KOPT-K1 (cell line): ENCODE measurements around the gene MAP3K14.
"Not testable (repeated sequence)": the region's sequence is repeated elsewhere in the genome, so short reads cannot be mapped to it uniquely, and the experiment has no call there.

Experiments used
- H3K27ac ChIP-seq: fragments of 200-600 bp; sonication (generic); 2 replicates; pipeline ENCODE4 v1.5.1; 2016; ENCODE audit warnings: antibody characterized with exemption, mild to moderate bottlenecking, low read depth, low read length; ENCODE audit not compliant: poor library complexity, severe bottlenecking
- H3K36me3 ChIP-seq: fragments of 200-600 bp; sonication (generic); 2 replicates; pipeline ENCODE4 v1.5.1; 2017; ENCODE audit warnings: antibody characterized with exemption, mild to moderate bottlenecking, low read length, moderate library complexity; ENCODE audit not compliant: insufficient read depth
- H3K9me3 ChIP-seq: fragments of 200-600 bp; sonication (generic); 2 replicates; pipeline ENCODE4 v1.5.1; 2017; ENCODE audit warnings: antibody characterized with exemption, low read length, mild to moderate bottlenecking; ENCODE audit not compliant: insufficient read depth, poor library complexity, severe bottlenecking

MAP3K14 gene

DNA sequence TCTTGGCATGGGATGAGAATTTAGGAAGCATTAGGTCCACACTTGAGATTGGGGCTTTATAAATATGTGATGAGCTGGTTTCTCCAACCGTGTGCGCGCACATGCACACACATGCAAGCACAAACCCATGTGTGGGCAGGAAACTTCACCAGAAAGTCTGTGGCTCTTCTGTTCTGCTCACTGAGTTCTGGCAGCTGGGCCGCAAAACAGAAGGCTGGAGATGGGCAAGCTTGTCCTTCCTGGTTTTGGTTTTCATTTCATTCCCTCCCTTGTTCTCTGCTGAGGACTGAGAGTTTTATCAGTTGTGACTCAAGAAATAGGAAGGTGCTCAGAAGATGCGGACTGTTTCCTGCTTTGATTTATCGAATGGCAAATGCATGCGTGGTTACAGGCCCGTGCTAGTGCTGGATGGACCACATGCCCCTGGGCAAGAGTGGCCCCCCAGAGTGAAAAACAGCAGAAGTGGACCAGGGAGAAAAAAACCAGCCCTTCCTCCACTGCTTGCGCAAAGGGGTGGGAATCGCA lies 14.1 kb downstream of the MAP3K14 start:
- Histone ChIP-seq H3K9me3 (no peaks in the 10 kb centered on the region), H3K36me3 (peaks cover 32% of the 10 kb centered on the region), H3K27ac (peak overlapping the region; percentile 41)

DNA sequence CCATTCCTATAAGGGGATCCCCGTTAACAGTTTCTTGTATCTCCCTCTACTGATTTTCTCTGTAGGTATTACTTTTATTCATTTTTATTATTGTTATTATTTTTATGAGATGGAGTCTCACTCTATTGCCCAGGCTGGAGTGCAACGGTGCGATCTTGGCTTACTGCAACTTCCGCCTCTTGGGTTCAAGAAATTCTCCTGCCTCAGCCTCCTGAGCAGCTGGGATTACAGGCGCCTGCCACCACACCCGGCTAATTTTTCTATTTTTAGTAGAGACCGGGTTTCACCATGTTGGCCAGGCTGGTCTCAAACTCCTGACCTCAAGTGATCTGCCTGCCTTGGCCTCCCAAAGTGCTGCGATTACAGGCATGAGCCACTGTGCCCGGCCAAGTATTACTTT lies 14.6 kb downstream of the MAP3K14 start:
- Histone ChIP-seq H3K27ac (peak overlapping the region; percentile 41), H3K36me3 (peaks cover 28% of the 10 kb centered on the region)
- H3K9me3 ChIP-seq = not testable (repeated sequence)

DNA sequence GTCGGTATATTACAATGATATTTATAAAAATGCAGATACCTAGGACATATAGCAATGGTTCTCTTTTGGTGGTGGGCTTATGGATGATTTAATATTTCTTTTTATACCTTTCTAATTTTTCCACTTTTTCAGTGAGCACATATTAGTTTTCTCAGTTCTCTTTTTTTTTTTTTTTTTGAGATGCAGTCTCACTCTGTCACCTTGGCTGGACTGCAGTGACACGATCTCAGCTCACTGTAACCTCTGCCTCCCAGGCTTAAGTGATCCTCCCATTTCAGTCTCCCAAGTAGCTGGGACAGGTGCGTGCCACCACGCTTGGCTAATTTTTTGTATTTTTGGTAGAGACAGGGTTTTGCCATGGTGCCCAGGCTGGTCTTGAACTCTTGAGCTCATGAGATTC lies 15.1 kb downstream of the MAP3K14 start:
- Histone ChIP-seq H3K36me3 (peaks cover 28% of the 10 kb centered on the region), H3K27ac (no peak overlapping the region), H3K9me3 (no peaks in the 10 kb centered on the region)

DNA sequence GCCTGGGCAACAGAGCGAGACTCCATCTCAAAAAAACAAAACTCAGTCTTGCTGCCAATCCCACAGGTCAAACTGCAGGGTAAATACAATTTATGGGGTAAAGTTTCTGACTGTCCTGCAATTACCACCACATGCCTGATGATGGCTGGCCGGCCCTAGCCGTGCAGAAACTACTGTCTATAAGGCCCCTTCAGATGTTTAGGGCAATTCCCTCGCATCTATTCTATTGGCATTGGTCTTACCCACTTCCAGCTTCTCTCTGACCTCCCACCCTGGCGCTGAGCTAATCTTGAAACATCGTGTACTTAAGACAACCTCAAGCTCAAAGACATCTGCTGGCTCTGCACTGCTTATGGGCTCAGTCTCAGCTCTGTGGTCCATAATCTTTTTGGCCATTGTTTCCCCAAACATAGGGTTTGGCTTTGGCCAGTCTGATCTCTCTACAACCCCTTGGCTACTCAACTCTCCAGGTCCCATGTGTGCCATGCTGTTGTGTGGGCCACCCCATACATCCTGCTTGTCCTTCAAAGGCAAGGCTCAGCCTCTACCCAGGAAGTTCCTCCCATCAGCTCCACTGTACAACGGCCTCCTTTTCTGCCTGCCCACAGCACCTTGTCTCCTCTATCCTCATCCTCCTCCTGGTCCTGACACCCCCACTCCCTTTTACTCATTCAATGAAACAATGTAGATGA lies 16.6 kb downstream of the MAP3K14 start:
- H3K27ac ChIP-seq = no peak overlapping the region
- no peaks in the 10 kb centered on the region for H3K9me3 ChIP-seq
- H3K36me3 ChIP-seq = peaks cover 23% of the 10 kb centered on the region

DNA sequence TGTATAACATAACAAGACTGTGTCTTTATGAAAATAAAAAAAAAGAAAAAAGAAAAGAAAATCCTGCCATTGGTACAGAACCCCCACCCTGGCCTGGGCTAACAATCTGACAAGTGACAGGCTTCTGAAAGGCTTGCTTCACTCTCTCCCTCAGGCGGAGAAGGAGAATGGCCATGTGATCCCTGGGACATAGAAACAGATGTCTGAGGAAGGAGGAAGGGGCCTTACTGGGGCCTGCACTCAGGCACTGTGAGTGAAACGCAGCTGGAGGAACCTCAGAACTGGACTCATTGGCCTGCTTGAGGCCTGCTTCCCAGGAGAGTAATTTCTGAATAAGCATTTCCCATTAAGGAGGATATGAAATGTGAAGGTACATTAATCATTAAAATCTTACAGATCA lies 17.5 kb downstream of the MAP3K14 start:
- H3K9me3 ChIP-seq = no peaks in the 10 kb centered on the region
- H3K36me3 ChIP-seq = peaks cover 22% of the 10 kb centered on the region
- no peak overlapping the region for H3K27ac ChIP-seq

DNA sequence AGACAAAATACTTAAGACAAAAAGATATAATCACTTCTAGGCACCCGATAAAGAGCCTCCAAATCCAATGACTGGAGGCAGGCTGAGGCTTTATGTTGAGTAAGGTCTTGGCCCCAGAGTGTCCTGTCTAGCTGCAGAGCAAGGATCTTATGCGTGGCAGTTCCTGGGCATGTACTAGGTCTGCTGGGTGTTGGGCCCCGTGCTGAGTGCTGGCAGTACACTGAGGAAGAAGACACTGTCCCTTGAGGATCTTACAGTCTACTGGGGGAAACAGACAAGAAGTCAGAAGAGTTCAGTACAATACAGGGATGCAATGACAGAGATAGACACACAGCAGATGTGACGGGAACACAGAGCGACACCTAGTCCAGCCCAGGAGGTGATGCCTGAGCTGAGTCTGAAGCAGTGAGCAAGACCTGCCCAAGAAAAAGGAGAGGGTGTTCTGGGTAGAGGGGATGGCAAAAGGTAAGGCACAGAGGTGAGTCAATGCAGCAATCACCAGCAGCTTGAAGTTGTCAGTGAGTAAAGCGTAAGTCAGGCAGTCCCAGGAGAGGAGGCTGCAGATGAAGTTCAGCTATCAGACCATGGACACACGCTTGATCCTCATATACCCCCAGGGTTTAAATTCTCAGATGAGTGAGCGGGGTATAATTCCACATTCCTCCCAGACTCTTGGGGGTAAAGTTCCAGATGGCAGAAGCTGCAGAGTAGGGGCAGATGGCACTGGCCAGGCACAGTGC lies 18.1 kb downstream of the MAP3K14 start:
- peaks cover 22% of the 10 kb centered on the region for H3K36me3 ChIP-seq
- H3K27ac ChIP-seq = no peak overlapping the region
- H3K9me3 ChIP-seq = no peaks in the 10 kb centered on the region

DNA sequence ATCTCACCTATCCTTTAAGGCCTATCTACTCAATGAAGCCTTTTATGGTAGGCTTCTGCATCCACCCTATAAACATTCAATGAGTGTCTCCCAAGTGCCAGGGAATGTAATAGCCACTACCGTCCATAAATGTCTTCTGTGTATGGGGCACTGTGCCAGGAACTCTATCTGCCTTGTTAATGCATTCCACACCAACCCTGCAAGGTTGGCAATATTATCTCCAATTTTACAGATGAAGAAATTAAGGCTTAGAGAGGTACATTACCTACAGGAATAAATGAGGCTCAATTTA lies 20.0 kb downstream of the MAP3K14 start:
- Histone ChIP-seq H3K27ac (no peak overlapping the region), H3K36me3 (peaks cover 36% of the 10 kb centered on the region)

DNA sequence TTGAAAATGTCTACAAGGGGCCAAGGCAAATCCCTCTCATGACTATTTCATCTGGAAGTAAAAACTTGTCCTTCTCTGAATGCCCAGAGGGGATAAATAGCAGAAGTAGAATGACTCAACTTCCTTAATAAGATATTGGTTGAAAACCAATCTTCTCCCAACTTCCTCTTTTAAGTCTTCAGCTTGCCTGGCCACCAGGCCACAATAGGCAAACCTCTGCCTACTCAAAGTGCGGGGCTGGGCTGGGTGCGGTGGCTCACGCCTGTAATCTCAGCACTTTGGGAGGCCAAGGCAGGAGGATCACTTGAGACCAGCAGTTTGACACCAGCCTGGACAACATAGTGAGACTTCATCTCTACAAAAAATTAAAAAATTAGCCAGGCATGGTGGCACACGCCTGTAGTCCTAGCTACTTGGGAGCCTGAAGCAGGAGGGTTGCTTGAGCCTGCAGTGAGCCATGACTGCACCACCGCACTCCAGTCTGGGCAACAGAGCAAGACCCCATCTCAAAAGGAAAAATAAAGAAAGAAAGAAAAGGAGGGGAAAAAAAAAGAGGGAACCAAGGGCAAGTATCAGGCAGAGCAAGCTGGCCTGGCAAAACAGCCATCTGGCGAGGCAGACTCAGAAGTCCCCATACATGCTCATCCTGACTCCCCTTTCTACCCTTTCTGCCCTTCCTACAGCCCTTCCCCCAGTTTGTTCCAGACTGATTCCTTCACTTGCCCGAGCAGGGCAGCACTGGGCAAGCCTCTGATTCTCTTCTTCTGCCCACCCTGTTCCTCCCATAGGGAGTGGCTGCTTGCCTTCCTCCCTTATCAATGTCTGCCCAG lies 20.6 kb downstream of the MAP3K14 start:
- Histone ChIP-seq H3K27ac (no peak overlapping the region), H3K9me3 (no peaks in the 10 kb centered on the region)

More for the DNA sequence above, 20.0 kb downstream of the MAP3K14 start:
- H3K9me3 ChIP-seq = no peaks in the 10 kb centered on the region

DNA sequence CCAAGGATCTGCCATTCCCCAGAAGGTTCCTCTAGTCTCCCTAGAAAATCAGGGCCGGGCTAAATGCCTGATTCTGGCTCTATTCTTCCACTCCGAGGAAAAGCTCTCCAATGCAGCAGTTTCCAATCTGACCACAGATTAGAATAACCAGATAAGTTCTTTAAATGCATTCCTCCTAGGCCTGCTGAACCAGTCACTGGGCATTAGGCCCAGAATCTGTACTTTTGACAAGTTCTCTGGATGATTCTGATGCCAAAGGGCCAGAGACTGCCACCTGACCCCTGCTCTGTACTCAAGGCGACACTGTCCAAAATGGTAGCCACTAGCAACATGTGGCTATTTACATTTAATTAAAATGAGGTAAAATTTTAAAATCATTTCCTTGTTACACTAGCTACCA lies 22.3 kb downstream of the MAP3K14 start:
- Histone ChIP-seq H3K9me3 (no peaks in the 10 kb centered on the region), H3K27ac (no peak overlapping the region), H3K36me3 (peaks cover 54% of the 10 kb centered on the region)

More for the DNA sequence above, 20.6 kb downstream of the MAP3K14 start:
- peaks cover 40% of the 10 kb centered on the region for H3K36me3 ChIP-seq

DNA sequence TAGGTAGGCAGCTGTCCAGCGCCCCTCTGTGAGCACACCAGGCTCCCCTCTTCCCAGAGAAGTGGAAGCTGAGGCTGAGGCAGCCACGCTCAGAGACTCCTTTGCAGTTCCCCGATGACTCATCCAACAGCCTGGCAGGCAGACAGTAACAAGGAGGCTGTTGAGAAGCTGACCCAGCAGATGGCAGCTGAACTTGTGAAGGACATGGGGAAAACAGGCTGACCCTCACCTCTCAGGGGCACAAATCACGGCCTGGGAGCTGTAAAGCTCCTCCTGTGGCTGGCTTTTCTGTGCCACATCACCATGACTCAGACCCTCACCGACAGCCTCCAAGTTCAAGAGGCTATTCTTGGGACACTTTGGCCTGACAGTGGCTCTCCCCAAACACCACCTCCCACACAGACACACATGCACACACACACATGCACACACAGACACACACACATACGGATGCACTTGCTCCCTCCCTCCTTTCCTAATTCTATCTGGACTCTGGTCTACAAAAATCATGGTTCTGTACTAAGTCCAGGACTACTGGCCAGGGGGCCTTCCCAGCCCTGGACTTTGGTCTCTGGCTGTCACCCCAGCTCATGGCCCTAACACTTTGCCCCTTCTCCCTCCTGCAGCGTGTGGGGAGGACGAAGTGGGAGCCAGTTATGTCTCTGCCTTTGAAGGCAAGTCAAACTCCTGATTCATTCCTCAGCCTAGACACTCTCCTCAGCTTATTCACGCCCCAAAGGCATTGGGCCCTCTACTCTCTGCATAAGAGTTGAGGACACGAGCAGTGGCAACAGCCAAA lies 23.2 kb downstream of the MAP3K14 start:
- no peak overlapping the region for H3K27ac ChIP-seq
- H3K9me3 ChIP-seq = no peaks in the 10 kb centered on the region
- H3K36me3 ChIP-seq = peaks cover 60% of the 10 kb centered on the region

DNA sequence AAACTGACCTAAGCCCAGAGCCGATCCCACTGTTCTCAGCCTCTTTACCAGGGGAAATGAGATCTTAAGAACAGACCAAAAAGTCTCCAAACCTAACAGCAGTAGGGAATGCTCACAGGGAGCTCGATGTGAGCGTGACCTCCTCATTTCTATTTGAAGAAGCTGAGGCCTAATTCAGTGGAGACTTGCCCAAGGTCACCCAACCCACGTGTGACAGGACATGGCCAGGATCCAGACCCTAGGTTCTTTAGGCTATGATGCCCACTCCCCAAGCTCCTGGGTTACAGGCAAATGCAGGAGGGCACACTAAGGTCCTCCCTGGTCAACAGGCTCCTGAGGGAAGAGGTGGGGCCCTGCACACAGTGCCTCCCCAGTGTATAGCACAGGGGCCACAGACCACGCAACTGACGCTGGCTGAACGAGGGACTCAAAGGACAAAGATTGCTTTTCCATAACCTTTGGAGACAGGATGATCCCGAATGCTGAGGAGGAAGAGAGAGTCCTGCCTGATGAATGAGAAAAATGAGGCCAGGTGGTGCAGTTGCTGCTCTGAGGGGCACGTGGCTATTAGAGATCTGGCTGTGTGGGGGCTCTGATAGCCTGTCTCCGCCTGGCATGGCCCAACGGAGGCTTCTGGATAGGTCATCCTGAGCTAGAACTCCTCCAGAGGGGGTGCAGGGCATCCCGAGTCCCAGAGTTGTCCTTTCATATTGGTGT lies 24.0 kb downstream of the MAP3K14 start:
- H3K36me3 ChIP-seq = peaks cover 64% of the 10 kb centered on the region
- no peak overlapping the region for H3K27ac ChIP-seq
- H3K9me3 ChIP-seq = no peaks in the 10 kb centered on the region

DNA sequence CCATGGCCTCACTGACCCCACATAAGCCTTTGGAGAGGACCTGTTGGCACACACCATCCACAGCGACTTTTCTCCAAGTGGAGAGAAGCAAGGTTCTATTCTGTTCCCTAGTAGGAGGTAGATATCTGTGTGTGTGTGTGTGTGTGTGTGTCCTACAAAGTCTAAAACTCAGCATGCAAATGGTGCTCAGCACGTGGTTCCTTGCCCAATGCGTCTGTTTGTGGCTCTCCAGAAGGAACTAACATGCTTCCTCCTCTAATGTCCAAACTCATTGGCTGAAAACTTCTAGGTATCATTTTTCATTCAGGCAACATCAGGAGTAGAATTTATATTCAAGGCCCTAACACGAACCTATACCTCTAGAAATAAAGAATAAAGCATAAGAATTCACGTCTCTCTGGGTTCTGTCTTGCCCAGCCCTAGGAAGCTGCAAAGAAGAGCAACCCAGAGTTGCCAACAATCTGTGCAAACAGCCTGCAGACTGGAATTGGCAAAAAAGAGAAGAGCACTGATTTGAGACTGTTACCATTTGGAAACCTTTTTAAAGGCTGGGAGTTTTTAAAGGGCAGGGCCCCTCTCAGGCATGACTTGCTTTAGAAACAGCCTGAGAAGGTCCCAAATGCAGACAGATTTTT lies 25.5 kb downstream of the MAP3K14 start:
- H3K9me3 ChIP-seq = no peaks in the 10 kb centered on the region
- H3K27ac ChIP-seq = no peak overlapping the region
- H3K36me3 ChIP-seq = peaks cover 80% of the 10 kb centered on the region

DNA sequence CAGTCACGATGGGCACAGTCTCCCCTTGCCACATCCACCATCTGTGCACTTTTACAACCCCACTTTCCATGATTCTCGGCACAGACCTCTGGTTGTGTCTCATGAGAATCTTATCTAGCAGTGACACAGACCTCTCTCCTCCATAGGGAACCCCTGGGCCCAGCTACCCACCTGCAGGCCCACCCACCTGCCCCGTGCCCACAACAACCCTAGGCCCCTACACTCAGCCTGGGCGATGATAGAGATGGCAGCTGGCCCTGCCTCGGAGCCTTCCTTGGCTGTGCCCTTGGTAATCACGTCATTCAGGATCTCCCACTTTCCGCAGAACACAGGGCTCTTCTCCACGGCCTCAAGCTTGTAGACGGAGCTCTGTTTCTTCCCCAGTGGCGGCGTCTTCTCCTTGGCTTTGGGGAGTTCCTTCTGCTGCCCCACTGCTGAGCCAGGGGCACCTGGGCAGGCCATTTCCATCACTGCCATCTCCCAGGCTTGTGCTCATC lies 26.5 kb downstream of the MAP3K14 start:
- H3K9me3 ChIP-seq = no peaks in the 10 kb centered on the region
- H3K27ac ChIP-seq = no peak overlapping the region
- H3K36me3 ChIP-seq = peaks cover 83% of the 10 kb centered on the region
